GM18870 (cell line): Measurements from ENCODE around the gene HELT.
"Not testable (repeated sequence)": the region's sequence is repeated elsewhere in the genome, so short reads cannot be mapped to it uniquely, and the experiment has no call there.

Experiments used
- ATAC-seq: cut with Tn5 transposase; IDR thresholded peaks from one replicate; pipeline ENCODE4 v1.9.1; 2021; ENCODE audit warnings: moderate library complexity; ENCODE audit not compliant: unreplicated experiment

HELT gene

GRCh38 chr4:185036019-185036418, 17.7 kb downstream of the HELT start:
- no peak for ATAC-seq

DNA sequence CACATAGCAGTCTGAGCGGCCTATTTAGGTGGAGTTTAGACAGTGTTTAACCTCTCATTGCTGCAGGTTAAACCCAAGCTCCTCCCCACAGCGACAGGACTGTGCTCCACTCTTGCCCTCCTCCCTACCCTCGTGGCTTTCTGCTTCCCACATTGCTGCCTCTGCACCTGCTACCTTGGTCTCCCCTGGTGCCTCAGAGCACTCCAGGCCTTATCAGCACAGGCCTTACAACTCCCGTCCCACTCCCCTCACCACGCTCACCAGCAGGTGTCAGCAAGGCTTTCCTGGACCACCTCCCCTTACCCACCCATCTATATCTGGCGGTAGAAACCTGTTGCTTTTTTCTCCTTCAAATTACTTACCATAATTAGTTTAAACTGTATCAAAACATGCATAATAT, 18.6 kb downstream of the HELT start:
- ATAC-seq, result no peak

GRCh38 chr4:185039508-185040273, 21.4 kb downstream of the HELT start:
- no peak for ATAC-seq

GRCh38 chr4:185040523-185040922, 22.2 kb downstream of the HELT start:
- ATAC-seq, result no peak

- not testable (repeated sequence) for ATAC-seq
Measured at GRCh38 chr4:185050286-185050685, 32.0 kb downstream of the HELT start.

- ATAC-seq, result not testable (repeated sequence)
Measured at GRCh38 chr4:185051283-185051682, 33.0 kb downstream of the HELT start.

DNA sequence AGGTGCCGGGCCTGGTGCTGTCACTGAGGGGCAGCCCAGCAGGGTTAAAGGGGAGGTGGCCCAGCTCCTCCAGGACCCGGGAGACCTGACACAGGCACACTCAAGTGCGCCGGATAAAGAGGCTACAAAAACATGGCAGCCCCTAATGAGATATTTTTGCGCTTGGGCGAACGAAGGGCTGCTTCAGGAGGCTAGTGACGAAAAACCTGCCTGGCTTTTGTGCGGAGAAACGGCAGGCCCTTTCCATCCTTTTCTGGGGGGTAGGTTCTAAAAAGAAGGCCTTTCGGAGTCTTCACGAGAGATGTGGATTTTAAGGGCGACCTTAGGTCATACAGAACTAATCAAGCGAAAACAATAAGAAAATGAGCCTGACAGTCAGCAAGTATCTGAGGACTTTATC, 35.5 kb downstream of the HELT start:
- ATAC-seq, result no peak

GRCh38 chr4:185054272-185054671, 36.0 kb downstream of the HELT start:
- no peak for ATAC-seq

DNA sequence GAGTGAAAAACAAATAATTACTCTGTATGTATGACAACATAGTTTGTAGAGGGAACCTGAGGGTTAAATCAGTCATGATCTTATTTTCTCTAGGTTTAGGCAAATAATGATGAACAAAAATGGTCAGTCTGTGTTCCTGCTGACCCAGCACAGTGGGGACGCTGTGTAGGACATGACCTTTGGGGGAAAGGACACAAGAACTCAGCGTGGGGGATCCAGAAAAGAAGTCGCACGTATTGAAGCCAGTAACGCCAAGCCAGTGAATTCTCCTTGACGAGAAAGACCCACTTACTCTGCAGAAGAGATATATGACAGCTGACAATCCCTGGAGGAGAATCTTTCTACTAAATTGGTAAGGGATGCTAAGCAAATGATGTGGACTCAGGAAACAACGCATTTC, 36.6 kb downstream of the HELT start:
- ATAC-seq, result no peak

GRCh38 chr4:185061610-185062009, 43.3 kb downstream of the HELT start:
- ATAC-seq, result no peak

- ATAC-seq, result no peak
Measured at GRCh38 chr4:185062606-185063005, 44.3 kb downstream of the HELT start.

DNA sequence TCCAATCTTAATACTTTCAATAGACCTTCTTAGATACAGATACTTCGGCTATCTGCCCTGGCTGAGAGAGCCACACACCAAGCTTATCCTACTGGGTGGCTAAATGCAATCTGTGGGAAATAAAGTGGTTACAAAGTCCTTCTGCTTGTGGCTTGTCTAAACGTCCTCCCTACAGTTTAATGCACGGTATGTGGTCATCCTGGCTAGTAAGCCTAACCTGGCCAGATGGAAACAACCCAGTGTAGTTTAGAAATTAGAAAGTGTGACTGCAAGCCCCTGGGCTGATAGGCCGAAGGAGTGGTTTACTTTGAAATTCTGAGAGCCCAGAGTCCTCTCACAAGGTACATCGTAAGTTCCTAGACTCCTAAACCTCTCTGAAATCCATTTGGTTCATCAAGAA, 47.9 kb downstream of the HELT start:
- no peak for ATAC-seq

DNA sequence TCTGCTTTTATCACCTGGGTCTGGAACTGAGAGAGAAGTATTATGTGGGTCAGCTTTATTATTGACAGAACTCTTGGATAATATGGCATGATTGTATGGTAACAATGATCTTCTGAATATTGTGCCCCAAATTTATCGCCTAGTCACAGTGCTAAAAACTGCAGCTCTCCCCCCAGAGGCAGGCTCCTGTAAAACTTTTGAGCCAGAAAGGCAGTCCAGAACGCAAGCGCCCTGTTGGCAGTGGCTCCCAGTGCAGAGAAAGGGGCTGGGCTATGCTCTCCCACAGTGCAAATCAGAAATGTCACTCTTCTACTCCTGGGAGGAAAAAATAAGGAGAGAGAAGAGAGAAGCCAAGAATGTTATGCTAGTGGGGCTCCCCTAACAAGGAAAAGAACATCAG, 50.5 kb downstream of the HELT start:
- no peak for ATAC-seq
